ENCODE results near the gene CAMKV.

The CAMKV gene

GRCh38 chr3:49844464-49845183, 25.1 kb downstream of the CAMKV start:
- no peak for TF ChIP-seq GATA2 (IDR thresholded peaks at IDR 0.05; ENCODE audit: low read depth, low read length)
- TF ChIP-seq GATA3 (IDR thresholded peaks at IDR 0.05; ENCODE audit: low read depth, low read length) = no peak

GRCh38 chr3:49842843-49843517, 26.7 kb downstream of the CAMKV start:
- TF ChIP-seq GATA2 (IDR thresholded peaks at IDR 0.05; ENCODE audit: low read depth, low read length) = no peak
- no peak for TF ChIP-seq GATA3 (IDR thresholded peaks at IDR 0.05; ENCODE audit: low read depth, low read length)

- TF ChIP-seq GATA3 (IDR thresholded peaks at IDR 0.05; ENCODE audit: low read depth, low read length) (no peak), GATA2 (IDR thresholded peaks at IDR 0.05; ENCODE audit: low read depth, low read length) (no peak)
Observed at GRCh38 chr3:49841806-49842205, 27.9 kb downstream of the CAMKV start.

GRCh38 chr3:49841126-49841696, 28.5 kb downstream of the CAMKV start:
- TF ChIP-seq GATA3 (IDR thresholded peaks at IDR 0.05; ENCODE audit: low read depth, low read length) (no peak), GATA2 (IDR thresholded peaks at IDR 0.05; ENCODE audit: low read depth, low read length) (no peak)

- no peak for TF ChIP-seq GATA2 (IDR thresholded peaks at IDR 0.05; ENCODE audit: low read depth, low read length)
- no peak for TF ChIP-seq GATA3 (IDR thresholded peaks at IDR 0.05; ENCODE audit: low read depth, low read length)
Observed at GRCh38 chr3:49840388-49840787, 29.3 kb downstream of the CAMKV start.

- TF ChIP-seq GATA3 (IDR thresholded peaks at IDR 0.05; ENCODE audit: low read depth, low read length) (no peak), GATA2 (IDR thresholded peaks at IDR 0.05; ENCODE audit: low read depth, low read length) (no peak)
Observed at GRCh38 chr3:49839193-49839809, 30.4 kb downstream of the CAMKV start.

- TF ChIP-seq GATA3 (IDR thresholded peaks at IDR 0.05; ENCODE audit: low read depth, low read length) (no peak), GATA2 (IDR thresholded peaks at IDR 0.05; ENCODE audit: low read depth, low read length) (no peak)
Observed at GRCh38 chr3:49831341-49831740, 38.4 kb downstream of the CAMKV start.

- no peak for TF ChIP-seq GATA3 (IDR thresholded peaks at IDR 0.05; ENCODE audit: low read depth, low read length)
Observed at GRCh38 chr3:49826016-49826415, 43.7 kb downstream of the CAMKV start.

GRCh38 chr3:49813497-49814174, 56.1 kb downstream of the CAMKV start, which contains the start of gene UBA7:
TSS of gene UBA7 (minus strand) at chr3:49813953. CDS start at chr3:49813787, 166 bp downstream.
- TF ChIP-seq GATA3 (IDR thresholded peaks at IDR 0.05; ENCODE audit: low read depth, low read length) (no peak), GATA2 (IDR thresholded peaks at IDR 0.05; ENCODE audit: low read depth, low read length) (no peak)

GRCh38 chr3:49812916-49813496, 56.7 kb downstream of the CAMKV start:
- TF ChIP-seq GATA3 (IDR thresholded peaks at IDR 0.05; ENCODE audit: low read depth, low read length) (no peak), GATA2 (IDR thresholded peaks at IDR 0.05; ENCODE audit: low read depth, low read length) (no peak)
